ENCODE results near the gene CFAP20DC.

The CFAP20DC gene

GRCh38 chr3:58693940-58694850, 355.6 kb downstream of the CFAP20DC start:
- Mint-ChIP-seq H3K27me3 (peaks cover 9% of the 10 kb centered on the region), H3K27ac (no peak overlapping the region), H3K9me3 (peaks cover 4% of the 10 kb centered on the region), H3K4me1 (ENCODE audit: low read depth) (no peaks in the 10 kb centered on the region), H3K4me3 (no peak overlapping the region), H3K36me3 (ENCODE audit: low read depth) (no peaks in the 10 kb centered on the region)
- no peak for DNase-seq

GRCh38 chr3:58692484-58692883, 357.3 kb downstream of the CFAP20DC start:
- DNase-seq, result no peak
- no peak overlapping the region for H3K4me3 Mint-ChIP-seq
- peaks cover 20% of the 10 kb centered on the region for H3K27me3 Mint-ChIP-seq
- no peak overlapping the region for H3K27ac Mint-ChIP-seq
- no peaks in the 10 kb centered on the region for H3K36me3 Mint-ChIP-seq (ENCODE audit: low read depth)
- peaks cover 4% of the 10 kb centered on the region for H3K9me3 Mint-ChIP-seq
- H3K4me1 Mint-ChIP-seq (ENCODE audit: low read depth), result no peaks in the 10 kb centered on the region

Data from activated T-cell treated with anti-CD3 and anti-CD28 coated beads, Interleukin-2, amount 50 U/mL, for 24 hours (primary cell).